NCI-H2227 treated with DMSO at 0.1 percent for 48 hours (cell line): ENCODE results near the gene FOXK2.

Source experiments
- DNase-seq: peaks from one replicate; lab custom pipeline; 2025; lab: John Stamatoyannopoulos, UW

The FOXK2 gene

GRCh38 chr17:82518826-82519810 lies at the start of gene FOXK2:
TSS of gene FOXK2 (plus strand) at chr17:82519732. CDS start at chr17:82519889, 157 bp downstream.
- peak; percentile 80 for DNase-seq

GRCh38 chr17:82470065-82470464 lies 49.5 kb upstream of the FOXK2 start:
- DNase-seq: no peak

GRCh38 chr17:82474223-82475010 lies 45.1 kb upstream of the FOXK2 start:
- no peak for DNase-seq

- DNase-seq: no peak
Observed at GRCh38 chr17:82475458-82475857, 44.1 kb upstream of the FOXK2 start.

- DNase-seq: no peak
Observed at GRCh38 chr17:82477934-82478333, 41.6 kb upstream of the FOXK2 start.

GRCh38 chr17:82479602-82480001 lies 39.9 kb upstream of the FOXK2 start:
- no peak for DNase-seq

- DNase-seq: no peak
Observed at GRCh38 chr17:82480318-82480717, 39.2 kb upstream of the FOXK2 start.

GRCh38 chr17:82483204-82483660 lies 36.3 kb upstream of the FOXK2 start:
- DNase-seq: no peak

- DNase-seq: no peak
Observed at GRCh38 chr17:82483836-82484235, 35.7 kb upstream of the FOXK2 start.

GRCh38 chr17:82486231-82487094 lies 33.1 kb upstream of the FOXK2 start:
- DNase-seq: no peak

GRCh38 chr17:82487910-82488309 lies 31.6 kb upstream of the FOXK2 start:
- DNase-seq: no peak

- no peak for DNase-seq
Observed at GRCh38 chr17:82489117-82489516, 30.4 kb upstream of the FOXK2 start.

GRCh38 chr17:82489851-82490511 lies 29.6 kb upstream of the FOXK2 start:
- DNase-seq: no peak

- DNase-seq: no peak
Observed at GRCh38 chr17:82490512-82491195, 28.9 kb upstream of the FOXK2 start.

GRCh38 chr17:82491196-82491530 lies 28.4 kb upstream of the FOXK2 start:
- no peak for DNase-seq

GRCh38 chr17:82491533-82491932 lies 28.0 kb upstream of the FOXK2 start:
- no peak for DNase-seq

- DNase-seq: no peak
Observed at GRCh38 chr17:82492643-82493225, 26.8 kb upstream of the FOXK2 start.

GRCh38 chr17:82493226-82493781 lies 26.2 kb upstream of the FOXK2 start:
- DNase-seq: no peak

GRCh38 chr17:82494236-82495055 lies 25.1 kb upstream of the FOXK2 start:
- DNase-seq: peak; percentile 86
